Measurements from ENCODE around the gene DOCK4.

Gene DOCK4

DNA sequence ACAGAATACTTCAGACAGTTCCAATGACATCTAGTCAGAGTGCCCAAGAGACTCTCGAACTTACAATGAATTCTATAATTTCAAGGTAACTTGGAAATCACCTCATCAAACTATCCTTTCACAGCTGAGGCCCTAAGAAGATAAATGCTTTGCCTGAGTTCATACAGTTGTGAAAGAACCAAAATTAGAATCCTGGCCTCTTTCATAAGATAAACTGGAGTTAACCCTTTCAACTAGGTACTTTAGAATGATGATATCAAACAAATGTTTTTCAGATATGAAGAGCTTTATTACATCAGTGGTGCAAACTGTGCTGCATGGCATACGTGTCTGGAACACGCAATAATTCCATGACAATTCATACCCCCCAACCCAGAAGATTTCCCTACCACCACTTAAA lies 17.9 kb downstream of the DOCK4 start:
- no peak for DNase-seq (ENCODE audit: low read depth)

GRCh38 chr7:112186300-112186699 lies 19.9 kb downstream of the DOCK4 start:
- no peak for DNase-seq (ENCODE audit: low read depth)

DNA sequence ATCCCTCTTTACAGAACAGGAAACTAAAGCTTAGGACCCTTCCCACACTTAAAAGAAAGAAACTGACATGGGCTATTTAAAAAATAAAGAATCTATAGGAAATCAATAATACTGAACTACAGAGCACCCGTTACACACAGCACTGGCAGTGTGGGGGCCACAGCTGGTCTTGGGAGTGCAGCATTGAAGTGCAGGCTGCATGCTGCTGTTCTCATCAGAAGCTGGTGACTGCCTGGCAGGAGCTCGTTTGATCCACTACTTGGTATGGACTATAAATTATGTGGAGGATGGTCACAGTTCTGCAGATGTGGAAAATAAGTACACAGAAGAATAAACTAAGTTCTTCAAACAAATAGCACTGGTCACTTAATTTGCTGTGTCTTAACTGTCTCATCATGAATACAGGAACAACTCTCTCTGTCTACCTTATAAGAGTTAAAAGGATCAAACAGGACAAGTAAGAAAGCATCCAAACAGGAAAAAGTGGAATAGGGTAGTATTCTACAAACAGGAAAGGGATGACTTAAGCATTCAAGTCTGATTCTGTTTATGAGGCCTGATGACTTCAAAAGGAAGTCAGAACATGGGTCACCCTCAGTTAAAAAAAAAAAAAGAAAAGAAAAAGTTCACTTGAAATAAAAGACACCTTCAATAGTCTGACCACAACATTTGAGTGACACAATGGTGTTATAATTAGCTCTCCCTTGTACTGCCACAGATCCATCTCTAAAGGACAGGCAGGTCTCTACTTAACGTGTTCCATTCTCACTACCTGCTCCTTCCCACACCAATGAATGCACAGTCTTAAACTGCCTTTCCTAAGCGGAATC lies 21.0 kb downstream of the DOCK4 start:
- no peak for DNase-seq (ENCODE audit: low read depth)

DNA sequence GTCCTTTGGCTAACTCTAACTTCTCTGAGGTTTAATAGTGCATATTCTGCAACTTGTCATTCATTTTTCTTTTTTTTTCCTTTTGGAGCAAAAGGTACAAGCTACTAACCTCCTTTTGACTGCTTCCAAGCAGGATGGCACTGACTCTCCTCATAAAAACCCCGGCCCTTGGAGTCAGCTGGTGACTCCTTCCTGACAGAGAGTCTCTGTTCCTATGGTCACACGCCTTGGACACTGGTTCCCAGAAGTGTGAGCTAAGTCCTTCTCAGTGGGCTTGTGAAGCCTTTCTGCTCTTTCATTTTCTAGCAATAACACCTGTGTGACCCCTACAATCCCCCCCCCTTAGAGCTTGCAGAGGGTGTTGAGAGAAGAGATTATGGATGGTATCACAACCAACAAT lies 21.7 kb downstream of the DOCK4 start:
- no peak for DNase-seq (ENCODE audit: low read depth)

DNA sequence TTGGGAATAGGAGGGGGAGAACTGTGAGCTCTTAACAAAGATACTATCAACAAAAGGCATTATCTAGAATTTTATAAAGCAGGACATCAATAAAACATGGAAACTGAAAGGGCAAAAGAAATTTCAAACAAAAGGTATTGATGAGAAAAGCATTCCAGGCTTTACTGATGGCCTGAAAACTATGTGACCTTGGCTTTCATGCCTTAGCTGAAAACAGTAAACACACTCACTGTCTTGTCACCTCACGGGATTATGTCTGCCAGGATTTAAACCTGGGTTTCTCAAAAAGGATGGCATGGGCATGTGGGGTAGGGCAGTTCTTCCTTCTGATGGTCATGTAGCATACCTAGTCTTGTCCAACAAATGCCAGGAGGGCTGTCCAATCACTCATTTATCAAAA lies 22.9 kb downstream of the DOCK4 start:
- DNase-seq (ENCODE audit: low read depth), result no peak

DNA sequence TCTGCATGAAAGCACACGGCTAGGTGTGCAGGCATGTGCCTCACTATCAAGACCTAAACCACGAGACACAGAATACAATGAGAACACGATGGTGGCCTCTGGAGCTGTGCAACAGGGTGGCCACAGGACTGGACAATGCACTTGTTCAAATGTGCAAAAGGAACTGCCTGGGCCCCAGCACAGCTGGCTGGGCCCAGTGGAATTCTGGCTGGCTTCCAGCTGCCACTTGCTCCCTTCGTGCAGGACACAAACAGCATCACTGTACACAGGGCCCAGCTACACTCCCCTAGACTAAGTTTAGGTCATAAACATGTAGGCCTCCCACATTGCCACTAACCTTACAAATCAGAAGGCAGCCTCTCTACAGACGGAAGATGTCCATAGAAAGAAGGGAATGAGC lies 23.4 kb downstream of the DOCK4 start:
- DNase-seq (ENCODE audit: low read depth), result no peak

- DNase-seq (ENCODE audit: low read depth), result no peak
Measured at GRCh38 chr7:112180223-112180622, 26.0 kb downstream of the DOCK4 start.

GRCh38 chr7:112176693-112177415 lies 29.3 kb downstream of the DOCK4 start:
- DNase-seq (ENCODE audit: low read depth), result no peak

- no peak for DNase-seq (ENCODE audit: low read depth)
Measured at GRCh38 chr7:112176241-112176640, 30.0 kb downstream of the DOCK4 start.

- DNase-seq (ENCODE audit: low read depth), result no peak
Measured at GRCh38 chr7:112174192-112174591, 32.0 kb downstream of the DOCK4 start.

DNA sequence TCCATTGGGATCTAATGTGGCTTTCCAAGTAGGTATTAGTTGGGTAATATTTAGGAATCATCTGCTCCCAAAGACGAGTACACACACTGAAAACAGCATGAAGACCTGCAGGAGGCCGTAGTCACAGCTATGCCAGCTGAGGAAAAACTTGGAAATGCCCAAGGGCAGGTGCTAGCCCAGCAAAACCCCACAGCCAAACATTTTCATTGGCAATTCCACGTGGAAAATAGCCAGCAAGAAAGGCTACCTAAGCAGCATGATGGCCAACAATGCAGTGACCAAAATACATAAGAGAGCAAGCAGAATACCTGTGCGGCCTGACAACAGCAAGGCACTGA lies 32.7 kb downstream of the DOCK4 start:
- DNase-seq (ENCODE audit: low read depth), result no peak

DNA sequence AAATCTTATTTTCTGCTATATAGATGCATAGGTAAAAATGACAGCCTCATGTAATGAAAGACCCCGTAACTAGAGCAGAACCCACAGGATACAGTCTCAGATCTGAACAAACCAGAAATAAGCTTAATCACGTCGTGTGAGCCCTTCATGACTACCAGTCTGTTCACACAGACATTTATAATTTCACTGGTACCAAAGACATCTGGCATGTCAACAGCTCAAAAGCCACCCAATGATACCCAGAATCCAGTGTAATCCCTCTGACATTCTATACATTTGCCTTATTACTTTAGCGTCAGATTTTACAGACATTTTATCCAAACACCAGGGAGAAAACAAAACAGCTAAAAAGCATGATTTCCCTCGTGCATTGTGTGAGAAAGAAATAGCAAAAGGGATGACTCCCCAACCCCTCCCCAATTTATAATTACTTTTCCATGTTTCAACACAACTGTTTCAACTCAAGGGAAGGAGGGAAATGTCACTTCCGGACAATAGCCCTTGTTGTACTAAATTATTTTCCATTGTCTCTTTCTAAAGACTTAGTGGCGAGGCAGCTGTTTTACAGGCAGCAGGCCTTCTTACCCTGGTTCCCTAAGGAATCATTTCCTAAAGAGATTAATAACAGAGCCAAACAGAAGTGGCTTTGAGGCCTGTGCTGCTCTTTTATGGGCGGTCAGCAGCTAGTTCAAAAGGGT lies 33.2 kb downstream of the DOCK4 start:
- DNase-seq (ENCODE audit: low read depth), result no peak

GRCh38 chr7:112171673-112172072 lies 34.5 kb downstream of the DOCK4 start:
- DNase-seq (ENCODE audit: low read depth), result no peak

- no peak for DNase-seq (ENCODE audit: low read depth)
Measured at GRCh38 chr7:112168915-112169314, 37.3 kb downstream of the DOCK4 start.

- no peak for DNase-seq (ENCODE audit: low read depth)
Measured at GRCh38 chr7:112167147-112167546, 39.1 kb downstream of the DOCK4 start.

GRCh38 chr7:112162784-112163506 lies 43.3 kb downstream of the DOCK4 start:
- DNase-seq (ENCODE audit: low read depth), result no peak

DNA sequence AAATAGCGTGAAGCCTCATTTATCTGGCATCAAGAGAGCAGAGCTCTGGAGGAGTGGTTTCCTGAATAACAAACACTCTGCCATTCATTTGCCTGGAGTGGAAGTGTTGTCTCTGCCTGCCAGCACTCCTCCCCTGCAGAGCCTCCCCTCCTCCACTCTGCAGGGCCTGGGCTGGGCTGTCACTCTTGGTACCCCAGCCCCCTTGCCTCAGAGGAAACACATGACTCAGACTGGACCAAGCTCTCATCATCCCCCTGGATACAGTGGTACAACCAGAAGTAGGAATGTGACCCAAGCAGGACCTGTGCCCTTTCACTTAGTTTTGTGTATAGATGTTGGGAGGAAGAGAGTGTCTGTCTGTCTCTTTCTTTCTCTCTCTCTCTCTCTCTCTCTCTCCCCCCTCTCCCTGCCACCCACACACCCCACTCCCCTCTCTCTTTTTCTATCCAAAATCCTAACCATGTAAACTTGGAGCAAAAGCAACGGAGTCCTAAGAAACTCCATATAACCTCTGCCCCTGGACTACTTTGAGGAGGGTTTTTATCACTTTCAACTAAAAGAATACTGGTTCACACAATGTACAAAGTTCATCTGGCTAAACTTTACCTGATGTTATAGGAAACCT lies 43.9 kb downstream of the DOCK4 start:
- no peak for DNase-seq (ENCODE audit: low read depth)

DNA sequence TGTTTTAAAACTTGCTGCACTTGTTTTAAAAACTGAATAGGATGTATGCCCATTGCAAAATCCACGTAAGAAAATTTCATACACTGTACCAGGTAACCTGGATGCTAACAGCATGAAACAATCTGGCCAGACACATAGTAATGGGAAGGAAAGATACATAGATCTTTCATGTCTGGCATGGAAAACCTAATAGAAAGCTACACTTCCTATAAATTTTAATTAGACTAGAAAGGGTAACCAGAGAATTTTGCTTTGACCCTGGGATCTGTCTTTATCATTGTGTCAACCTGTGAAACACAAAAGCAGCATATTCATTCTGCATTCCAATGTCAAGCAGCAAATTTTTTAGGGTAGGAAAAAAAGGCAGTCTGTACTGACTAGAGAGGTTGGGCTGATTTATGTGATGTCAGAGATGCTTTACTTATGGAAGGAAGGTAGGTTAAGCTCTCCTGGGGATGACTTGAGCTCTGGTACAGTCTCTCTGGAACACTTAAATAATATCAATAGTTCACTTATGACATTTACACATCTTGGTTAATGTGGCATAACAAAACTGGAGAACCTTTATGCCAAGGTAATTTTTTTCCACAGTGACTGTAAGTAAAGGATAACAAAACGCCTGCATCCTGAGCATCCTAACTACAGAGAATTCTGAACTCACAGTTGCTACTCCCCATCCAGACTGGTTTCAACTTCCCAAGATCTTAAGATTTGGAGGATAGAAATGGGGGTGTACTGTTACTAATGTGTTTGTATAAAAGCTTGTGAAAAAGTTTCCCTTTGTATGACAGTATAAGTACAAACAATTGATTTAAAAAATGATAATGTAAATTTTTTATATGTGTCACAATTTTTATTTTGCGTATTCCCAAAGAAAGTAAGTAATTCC lies 44.7 kb downstream of the DOCK4 start:
- DNase-seq (ENCODE audit: low read depth), result no peak

DNA sequence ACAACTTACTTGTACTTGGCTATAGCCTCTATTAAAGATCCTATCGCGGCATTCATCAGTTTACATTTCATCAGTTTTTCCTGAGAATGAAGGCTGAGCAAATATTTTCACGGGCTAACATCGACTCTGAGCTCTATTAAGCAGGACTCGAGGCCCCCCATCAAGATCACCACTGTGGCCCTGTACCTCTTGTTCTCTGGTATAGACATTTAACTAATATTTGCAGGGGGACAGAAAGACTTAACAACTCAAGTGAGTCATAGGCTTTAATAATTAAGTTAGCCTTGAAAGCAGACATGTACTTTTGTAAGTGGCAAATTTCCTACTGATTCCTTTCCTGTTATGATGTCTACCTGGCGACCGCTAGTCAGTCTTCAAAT lies 45.4 kb downstream of the DOCK4 start:
- DNase-seq (ENCODE audit: low read depth), result no peak

DNA sequence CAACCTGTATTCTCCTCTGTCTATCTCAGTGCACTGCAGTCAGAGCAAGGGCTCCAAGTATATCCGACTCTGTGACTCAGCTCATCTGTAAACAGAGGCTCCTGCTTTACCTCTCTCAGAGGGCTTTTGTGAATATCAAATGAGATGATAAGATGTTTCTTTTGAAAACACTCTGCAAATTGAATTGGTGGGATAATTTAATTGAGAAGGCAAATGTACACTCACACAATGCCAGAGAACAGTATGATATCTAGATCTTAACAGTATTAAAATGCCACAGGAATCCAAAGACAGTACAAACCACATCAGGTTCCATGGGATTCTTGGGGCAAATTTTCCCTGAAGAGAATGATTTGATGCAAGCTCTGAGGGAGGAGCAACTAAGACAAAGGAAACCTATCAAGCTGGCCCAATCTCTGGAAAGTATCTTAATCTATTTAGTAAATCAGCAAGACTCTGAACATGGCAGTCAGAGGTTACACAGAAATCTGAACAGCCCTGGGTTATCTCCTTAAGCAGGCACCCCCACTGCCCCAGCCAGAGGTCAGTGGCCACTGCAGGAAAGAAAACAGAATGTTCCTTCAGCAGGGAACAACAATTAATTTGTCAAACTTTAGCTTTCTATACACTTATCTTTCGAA lies 45.9 kb downstream of the DOCK4 start:
- no peak for DNase-seq (ENCODE audit: low read depth)

DNA sequence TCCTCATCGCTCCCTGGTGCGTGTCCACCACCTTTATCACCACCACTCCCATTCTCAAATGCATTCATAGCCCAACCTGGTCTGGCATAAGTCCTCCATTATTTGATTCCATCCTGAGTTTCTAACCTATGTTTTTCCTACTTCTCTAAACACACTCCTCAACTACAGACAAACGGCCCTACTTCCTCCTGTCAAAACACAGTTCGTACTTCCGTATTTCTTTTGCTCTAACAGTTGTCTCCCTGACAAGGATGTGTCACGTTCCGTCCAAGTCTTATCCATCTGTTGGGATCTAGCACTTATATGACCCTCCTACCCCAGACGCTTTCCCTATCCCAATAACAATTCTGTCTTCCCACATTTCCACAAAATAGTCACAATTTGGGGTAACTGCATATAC lies 46.8 kb downstream of the DOCK4 start:
- no peak for DNase-seq (ENCODE audit: low read depth)
